Tongue (tissue), 2 donors: ENCODE data around the gene SERPINB11. TPM values are rescaled to one million over a fixed set of nuclear protein-coding genes. Genes with fewer than 3 reads are reported as not detected.
"Not testable (repeated sequence)": the region's sequence is repeated elsewhere in the genome, so short reads cannot be mapped to it uniquely, and the experiment has no call there.

Experiments
- DNase-seq: peaks from one replicate; pipeline ENCODE4 v3.0.0-alpha.2; 2015
- total RNA-seq: library from RNA; depleted of rRNA; stranded (reverse); fragments of >200 nt; gene quantifications from one replicate; pipeline ENCODE4 v1.2.3, GENCODE V29; 2014

Gene SERPINB11
- total RNA-seq, 1 donor from 2014 or later, result 1.0 TPM

DNA sequence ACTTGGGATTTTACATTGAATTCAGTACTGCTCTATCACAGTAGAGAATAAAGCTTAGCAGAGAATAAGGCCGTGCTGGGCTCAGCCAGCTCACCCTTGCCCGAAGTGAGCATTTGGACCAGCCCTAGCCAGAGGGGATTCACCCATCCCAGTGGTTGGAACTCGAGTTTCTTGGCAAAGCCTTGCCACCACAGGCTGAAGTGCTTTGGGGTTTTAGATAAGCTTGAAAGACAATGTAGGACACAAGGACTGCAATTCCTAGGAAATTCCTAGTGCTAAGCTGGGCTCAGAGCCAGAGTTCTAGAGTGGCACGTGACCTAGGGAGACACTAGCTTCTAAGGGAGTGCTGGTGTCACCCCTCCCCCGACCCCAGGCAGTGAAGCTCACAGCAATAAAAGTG is 28.0 kb downstream of the SERPINB11 start:
- no peak for DNase-seq

GRCh38 chr18:63731215-63731614 is 28.5 kb downstream of the SERPINB11 start:
- no peak for DNase-seq

DNA sequence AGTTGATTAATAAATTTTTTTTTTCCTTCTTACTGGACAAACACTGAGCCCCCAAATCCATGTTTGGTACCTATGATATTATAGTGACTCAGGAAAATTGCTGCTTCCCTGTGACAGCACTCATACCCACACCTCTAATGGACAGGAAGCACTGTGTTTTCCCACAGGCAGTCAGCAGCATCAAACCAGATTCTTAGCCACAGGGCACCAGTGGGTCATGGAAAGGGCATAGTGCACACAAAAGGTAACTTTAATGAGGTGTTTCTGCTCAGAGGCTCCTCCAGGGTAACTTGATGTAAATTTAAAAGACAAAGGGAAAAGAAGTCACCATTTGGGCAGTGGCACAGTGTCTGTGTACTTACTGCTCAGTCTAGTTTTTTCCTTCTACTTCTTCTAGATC is 34.1 kb downstream of the SERPINB11 start:
- DNase-seq, result no peak

DNA sequence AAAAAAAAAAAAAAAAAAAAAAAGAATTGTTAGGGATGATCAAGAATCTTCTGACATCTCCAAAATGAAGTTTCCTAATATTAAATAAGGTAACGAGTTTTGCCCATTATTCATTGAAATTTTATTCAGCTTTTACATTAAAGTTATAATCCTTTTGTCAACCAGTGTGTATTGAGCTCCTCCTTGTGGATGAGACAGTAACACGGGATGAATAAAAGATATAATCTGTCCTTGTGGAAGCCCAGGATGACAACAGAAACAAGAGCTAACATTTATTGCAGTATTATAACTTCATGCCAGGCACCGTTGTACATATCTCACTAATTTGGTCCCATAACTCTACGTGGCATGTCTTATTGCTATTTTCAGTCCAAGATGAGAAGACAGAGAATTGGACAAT is 39.0 kb downstream of the SERPINB11 start:
- peak; percentile 10 for DNase-seq

DNA sequence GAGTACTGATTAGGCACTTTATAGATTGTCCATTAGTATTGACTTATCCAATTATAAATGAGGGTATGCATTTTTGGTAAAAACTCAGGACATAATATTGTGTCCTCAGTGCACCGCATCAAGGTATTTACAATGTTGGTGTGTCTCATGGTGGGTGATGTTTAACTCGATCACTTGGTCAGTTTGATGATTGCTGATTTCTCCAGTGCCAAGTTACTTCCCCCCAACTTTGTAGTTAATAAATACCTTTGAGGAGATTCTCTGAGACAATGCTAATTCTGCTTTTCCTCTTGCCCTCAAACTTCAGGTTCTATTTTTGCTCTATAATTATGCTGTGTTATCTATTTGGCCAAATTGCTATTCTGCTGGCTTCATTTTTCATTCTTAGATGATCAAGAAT is 44.2 kb downstream of the SERPINB11 start:
- no peak for DNase-seq

DNA sequence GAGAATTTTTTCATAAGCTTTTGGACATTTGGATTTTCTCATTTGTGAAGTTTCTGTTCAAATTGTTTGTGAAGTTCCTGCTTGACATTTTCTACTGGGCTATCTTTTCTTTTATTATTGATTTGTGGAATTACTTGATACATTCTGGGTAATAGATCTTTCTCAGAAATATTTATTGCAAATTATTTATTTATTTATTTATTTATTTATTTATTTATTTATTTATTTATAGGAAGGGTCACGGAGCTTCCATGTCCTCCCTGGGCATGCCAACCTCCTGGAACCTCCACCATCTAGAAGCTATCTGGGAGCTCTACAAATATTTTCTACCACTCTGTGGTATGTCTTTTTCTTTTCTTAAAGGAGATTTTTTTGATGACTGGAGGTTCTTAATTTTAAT is 46.7 kb downstream of the SERPINB11 start:
- no peak for DNase-seq

DNA sequence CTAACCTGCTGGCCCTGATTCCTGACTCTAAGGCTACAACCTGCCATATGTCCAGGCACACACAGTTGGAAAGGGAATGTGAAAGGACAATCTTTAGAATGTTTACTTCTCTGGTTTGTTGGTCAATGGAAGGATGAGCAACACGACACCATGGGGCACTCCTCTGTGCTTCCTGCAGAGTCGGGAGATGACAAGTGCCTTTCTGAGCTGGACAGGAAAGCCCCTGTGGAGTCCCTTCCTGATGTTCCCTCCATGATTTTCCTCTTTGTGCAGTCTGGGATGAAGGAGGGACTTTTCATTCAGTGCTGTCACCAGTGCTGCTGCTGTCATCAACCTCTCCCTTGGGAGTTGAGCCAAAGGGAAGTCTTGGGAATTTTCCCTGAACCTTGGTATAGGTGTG is 49.9 kb downstream of the SERPINB11 start:
- DNase-seq, result no peak

DNA sequence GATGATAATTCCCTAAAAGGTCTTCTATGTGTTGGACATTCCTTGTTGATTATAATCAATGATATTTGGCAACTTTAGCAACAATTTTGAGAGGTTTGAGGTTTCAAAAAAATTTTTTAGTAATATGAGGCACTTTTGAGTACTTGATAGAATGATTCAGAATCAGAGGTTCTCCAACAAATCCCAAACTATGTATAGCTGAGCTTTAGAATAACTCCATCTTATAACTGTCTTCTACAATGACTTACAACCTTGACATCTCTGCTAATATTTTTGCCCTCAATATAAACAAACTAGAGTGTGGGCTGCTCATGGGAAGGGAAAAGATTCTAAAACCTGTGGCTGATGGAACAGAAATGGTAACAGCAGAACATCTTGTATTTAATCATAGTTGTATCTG is 50.9 kb downstream of the SERPINB11 start:
- no peak for DNase-seq

DNA sequence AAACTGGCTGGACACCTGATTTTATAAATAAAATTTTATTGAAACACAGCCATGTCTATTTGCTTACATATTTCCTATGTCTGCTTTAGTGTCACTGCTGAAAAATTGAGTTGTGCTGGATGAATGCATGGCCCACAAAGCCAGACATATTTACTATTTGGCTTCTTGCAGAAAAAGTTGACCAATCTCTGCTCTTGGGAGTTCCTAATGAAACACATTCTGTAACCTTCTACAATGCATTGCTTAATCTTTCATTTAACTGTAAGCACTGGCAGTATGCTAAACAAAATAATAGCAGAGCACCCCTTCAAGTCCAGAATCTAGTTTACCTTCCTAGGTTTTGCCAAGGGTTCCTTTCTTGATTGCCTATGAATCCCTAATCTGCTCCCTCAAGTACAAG is 54.8 kb downstream of the SERPINB11 start:
- no peak for DNase-seq

DNA sequence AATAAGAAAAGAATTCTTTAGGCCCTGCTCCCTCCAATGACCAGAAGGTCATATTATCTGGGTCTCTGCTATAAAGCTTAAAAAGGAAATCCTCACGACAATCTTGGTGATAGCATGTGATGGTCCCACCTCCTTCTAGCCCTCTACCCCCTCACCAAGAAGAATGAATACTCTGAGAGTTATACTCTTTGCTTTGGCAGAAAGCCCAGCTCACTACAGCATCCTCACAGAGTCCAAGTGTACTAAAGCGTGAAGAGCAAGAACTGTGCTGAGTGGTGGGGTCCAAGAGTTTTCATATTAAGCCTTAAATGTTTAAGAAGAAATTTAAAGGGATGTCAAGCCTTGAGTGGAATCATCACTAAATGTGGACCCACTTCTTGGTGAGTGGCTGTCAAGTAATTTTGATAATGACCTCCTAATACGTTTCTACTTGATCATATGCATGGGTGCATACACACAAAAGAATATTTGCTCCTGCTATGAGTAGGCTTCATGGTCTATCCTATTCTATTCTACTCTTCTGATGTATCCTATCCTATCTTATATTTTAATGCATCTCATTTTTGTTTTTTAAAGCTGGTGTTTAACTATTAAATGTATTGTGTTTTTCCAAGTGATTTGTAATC is 56.0 kb downstream of the SERPINB11 start:
- DNase-seq, result no peak

- not testable (repeated sequence) for DNase-seq
These were observed 57.0 kb downstream of the SERPINB11 start for GRCh38 chr18:63759786-63760185.

DNA sequence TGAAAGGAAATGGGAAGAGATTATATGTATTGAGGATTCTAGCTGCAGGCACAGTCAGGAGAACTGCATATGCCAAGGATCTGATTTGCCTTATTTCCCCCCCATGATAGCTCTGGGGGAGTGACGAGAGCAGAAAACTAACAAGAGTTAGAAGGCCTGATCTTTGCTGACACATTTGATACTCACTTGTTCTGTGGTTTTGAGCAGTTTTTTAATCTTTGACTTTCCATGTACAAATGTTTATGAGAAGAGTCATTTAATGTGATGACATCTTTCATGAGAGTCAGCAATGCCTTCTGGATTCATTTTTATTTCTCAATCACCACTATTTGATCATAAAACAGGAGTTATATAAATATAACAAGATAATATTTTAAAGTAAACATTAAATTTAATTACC is 59.8 kb downstream of the SERPINB11 start:
- no peak for DNase-seq

DNA sequence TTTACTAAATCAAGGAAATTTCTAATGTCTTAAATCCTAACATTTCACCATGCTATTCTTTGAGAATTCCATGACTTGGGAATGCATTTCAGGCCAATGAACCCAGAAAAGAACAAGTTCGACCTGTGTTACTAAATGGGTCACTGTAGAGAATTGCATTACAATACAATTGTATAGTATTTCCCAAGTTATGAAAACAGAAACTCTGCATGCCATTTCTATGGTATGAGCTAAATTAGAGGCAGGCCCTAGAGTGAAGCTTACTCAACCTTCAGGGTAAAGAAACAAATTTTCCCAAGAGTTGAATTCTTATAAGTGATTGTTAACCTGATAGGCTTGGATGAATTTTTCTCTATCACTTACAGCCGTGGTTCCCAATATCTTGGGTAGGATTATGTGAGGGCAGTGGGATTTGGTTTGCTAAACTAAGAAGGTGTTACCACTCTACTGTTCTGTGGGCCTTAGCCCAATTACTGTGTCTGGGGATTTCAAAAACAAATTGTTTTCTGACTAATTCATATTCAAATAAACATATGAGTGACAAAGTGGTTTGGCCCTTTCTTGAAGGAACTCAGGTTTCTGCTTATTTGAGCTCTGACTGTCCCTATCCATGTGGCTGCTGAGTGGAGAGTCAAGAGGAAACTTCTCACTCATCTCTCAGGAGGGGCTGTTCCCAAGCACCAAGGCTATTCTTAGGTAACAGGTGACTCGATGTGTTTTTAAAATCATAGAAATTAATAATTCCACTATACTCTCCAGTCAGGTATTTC is 61.3 kb downstream of the SERPINB11 start:
- no peak for DNase-seq

- DNase-seq, result no peak
These were observed 63.1 kb downstream of the SERPINB11 start for GRCh38 chr18:63765837-63766236.

Other genes starting within 250 kb of the SERPINB11 start
- gene SERPINB5, start 226.0 kb upstream of the SERPINB11 start, total RNA-seq, result 25.3 TPM
- gene SERPINB12, start 160.6 kb upstream of the SERPINB11 start, total RNA-seq, result 2.6 TPM
- gene SERPINB13, start 115.6 kb upstream of the SERPINB11 start, total RNA-seq, result 17.5 TPM
- not detected for gene SERPINB4, start 58.7 kb upstream of the SERPINB11 start, total RNA-seq
- gene SERPINB3, start 41.1 kb upstream of the SERPINB11 start, total RNA-seq, result 1.3 TPM
- 0.72 TPM for gene SERPINB7, start 72.5 kb downstream of the SERPINB11 start, total RNA-seq
- 9.7 TPM for gene SERPINB2, start 184.7 kb downstream of the SERPINB11 start, total RNA-seq
- gene SERPINB10, start 205.0 kb downstream of the SERPINB11 start, total RNA-seq, result 7.0 TPM
- not detected for gene HMSD, start 246.3 kb downstream of the SERPINB11 start, total RNA-seq